ENCODE results near the gene ZNF358.
"Not testable (repeated sequence)": the region's sequence is repeated elsewhere in the genome, so short reads cannot be mapped to it uniquely, and the experiment has no call there.

Gene ZNF358

GRCh38 chr19:7521551-7522071, 5.7 kb downstream of the ZNF358 start:
- DNase-seq, result no peak

DNA sequence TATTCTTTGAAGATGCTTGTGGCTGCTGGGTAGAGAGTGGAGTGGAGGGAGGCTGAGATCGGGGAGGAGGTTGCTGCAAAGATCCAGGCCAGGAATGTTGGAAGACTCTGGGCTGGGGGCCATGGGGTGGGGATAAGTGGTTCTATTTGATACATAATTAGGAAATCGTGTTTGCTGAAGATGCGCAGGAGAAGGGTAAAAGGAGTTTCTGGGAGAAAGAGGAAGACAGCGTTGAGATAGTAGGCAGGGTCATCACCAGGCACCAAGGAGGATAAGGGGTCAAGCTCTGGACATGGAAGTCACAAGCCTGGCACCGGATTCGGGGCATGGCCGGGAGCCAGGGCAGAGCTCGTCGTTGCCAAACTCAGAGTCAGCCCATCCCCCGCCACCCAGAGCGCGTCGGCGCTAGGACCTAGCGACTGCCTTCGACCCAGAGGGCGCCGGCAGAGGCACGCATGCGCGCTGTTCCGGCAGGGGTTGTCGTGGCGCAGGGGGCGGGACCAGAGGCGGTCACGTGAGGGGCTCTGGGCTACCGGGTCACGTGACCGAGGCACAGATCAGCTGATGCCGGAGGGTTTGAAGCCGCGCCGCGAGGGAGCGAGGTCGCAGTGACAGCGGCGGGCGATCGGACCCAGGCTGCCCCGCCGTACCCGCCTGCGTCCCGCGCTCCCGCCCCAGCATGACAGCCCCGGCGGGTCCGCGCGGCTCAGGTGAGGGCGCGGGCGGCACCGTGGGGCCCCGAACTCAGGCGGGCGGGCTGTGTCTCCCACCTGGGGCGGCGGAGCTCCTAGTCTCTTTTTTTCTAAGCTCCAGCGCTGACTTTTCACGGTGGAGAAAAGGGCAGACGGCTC, 6.4 kb downstream of the ZNF358 start, which contains the start of gene MCOLN1:
Gene MCOLN1, plus strand, starts transcription at position 553 of the 851 bp plus-strand sequence. Its CDS starts 127 bp downstream, at position 680.
- peak; percentile 98 for DNase-seq

DNA sequence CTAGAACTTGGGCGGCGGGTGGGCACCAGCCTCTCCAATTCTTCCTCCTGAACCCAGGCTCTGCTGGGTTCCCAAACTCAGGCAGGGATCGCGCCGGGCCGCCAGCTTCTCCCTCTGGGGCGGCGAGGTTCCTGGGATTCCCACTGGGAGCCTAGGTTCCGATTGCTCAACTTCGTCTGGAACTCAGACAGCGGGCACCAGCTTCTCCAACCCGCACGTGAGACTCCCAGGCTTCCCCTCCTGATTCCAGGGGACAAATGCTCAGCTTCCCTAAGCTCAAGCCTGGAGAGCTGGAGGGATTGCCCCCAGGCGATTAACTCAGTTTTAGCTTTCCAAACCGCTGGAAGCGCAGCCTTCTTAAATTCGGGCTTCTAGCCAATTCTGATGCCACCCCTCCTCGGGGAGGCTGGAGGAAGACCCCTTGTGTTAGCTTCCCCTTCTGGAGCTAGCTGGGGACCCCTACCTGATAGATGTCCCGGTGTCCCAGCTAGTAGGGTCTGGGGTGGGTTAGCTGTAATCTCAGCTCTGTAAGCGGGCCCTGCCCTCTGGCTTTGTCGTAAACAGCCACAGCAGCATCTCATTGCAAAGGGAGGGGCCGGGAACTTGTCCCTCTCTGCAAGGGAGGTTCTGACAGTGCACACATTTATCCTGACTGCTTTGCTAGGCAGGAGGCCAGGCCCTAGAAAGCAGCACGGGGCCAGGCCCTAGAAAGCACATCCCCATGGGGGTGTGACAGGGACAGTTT, 7.2 kb downstream of the ZNF358 start:
- DNase-seq, result no peak

- no peak for DNase-seq
Measured at GRCh38 chr19:7524523-7524922, 8.6 kb downstream of the ZNF358 start.

DNA sequence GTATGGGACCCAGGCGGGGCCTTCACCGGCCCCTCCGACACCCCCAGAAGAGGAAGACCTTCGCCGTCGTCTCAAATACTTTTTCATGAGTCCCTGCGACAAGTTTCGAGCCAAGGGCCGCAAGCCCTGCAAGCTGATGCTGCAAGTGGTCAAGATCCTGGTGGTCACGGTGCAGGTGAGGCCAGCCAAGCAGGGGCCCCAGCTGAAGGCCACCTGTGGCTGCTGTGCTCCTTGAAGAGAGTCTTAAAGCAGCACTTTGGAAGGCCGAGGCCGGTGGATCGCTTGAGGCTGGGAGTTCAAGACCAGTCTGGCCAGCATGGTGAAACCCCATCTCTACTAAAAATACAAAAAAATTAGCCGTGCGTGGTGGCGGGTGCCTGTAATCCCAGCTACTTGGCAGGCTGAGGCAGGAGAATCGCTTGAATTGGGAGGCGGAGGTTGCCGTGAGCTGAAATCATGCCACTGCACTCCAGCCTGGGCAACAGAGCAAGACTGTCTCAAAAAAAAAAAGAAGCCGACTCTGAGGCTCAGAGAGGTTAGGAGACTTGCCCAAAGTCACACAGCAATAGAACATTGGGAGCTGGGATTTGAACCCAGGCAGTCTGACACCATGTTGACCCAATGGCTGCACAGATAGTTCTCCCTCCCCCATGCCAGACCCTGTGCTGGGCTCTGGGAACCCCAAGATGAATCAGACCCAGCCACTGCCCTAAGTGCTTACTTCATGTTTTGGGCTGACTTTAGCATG, 9.3 kb downstream of the ZNF358 start:
- DNase-seq, result no peak

GRCh38 chr19:7526059-7526929, 10.4 kb downstream of the ZNF358 start:
- DNase-seq, result no peak

- DNase-seq, result peak; percentile 10
Measured at GRCh38 chr19:7527516-7528191, 11.8 kb downstream of the ZNF358 start.

DNA sequence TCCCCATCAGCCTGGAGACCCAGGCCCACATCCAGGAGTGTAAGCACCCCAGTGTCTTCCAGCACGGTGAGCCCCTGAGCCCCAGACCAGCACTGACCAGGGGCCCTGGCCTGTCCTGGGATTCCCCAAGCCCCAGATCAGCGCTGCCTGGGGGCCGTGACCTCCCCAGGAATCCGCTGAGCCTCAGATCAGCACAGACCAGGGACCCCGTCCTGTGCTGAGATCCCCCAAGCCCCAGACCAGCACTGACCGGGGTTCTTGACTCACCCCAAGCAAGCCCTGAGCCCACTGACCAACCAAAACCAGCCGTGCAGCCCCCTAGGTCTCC, 12.3 kb downstream of the ZNF358 start:
- DNase-seq, result no peak

- no peak for DNase-seq
Measured at GRCh38 chr19:7528522-7529245, 12.8 kb downstream of the ZNF358 start.

DNA sequence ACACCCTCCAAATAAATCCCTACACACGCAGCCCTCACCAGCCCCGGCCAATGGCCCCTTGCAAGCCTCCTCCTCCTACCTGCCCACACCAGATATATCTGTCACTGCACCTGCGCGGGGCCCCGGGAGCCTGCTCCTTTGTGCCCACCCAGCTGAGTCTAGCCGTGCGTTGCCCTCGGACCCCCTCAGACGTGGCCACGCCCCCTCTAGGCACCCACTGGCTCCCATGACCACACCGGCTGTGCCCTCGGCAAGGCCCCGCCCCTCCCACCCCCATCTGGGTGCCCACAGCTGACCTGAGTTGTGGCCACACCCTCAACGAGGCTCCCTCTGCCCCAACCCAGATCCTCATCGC, 13.3 kb downstream of the ZNF358 start:
- DNase-seq, result no peak

DNA sequence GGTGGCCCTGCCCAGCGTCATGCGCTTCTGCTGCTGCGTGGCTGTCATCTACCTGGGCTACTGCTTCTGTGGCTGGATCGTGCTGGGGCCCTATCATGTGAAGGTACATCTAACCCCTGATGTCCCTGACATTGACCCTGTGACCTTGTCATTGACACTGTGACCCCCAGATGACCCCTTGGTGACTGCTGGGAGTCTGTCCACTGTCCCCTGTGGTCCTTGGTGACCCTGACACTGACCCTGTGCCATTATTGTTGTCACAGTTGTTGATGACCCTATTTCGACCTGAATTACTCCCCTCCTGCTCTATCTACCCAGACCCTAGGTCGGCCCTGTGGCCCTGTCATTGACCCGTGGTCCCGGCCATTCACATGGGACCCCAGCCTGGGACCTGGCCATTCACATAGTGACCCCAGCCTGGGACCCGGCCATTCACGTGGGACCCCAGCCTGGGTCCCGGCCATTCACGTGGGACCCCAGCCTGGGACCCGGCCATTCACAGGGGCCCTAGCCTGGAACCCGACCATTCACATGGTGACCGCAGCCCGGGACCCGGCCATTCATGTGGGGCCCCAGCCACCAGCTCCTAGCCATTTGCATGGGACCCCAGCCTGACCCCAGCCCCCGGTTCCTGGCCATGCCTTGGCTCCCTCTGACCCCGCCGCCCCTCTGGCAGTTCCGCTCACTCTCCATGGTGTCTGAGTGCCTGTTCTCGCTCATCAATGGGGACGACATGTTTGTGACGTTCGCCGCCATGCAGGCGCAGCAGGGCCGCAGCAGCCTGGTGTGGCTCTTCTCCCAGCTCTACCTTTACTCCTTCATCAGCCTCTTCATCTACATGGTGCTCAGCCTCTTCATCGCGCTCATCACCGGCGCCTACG, 13.9 kb downstream of the ZNF358 start:
- no peak for DNase-seq

DNA sequence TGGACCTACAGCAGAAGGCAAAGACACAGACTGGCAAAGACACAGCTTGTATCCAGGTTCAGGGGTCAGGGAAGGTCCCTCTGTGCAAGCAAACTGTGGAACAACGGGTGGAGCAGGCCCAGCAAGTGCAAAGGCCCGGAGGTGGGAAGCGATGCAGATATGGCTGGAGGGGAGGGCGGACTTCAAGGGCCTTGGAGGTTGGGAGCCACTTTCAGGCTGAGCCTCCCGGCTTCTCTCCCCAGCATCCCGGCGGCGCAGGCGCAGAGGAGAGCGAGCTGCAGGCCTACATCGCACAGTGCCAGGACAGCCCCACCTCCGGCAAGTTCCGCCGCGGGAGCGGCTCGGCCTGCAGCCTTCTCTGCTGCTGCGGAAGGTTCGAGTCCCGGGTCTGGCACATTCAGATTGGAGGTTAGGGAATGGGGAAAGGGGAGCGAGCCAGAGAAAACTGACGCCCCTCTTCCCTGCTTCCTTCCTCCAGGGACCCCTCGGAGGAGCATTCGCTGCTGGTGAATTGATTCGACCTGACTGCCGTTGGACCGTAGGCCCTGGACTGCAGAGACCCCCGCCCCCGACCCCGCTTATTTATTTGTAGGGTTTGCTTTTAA, 17.5 kb downstream of the ZNF358 start:
- DNase-seq, result peak; percentile 9

GRCh38 chr19:7533925-7534480, 18.1 kb downstream of the ZNF358 start:
- peak; percentile 92 for DNase-seq

GRCh38 chr19:7534531-7535046, 18.7 kb downstream of the ZNF358 start:
- peak; percentile 71 for DNase-seq

GRCh38 chr19:7535047-7535997, 19.4 kb downstream of the ZNF358 start, which contains the start of gene PNPLA6:
TSS of gene PNPLA6 (plus strand) at chr19:7535717. CDS start at chr19:7535789, 72 bp downstream.
- peak; percentile 95 for DNase-seq

DNA sequence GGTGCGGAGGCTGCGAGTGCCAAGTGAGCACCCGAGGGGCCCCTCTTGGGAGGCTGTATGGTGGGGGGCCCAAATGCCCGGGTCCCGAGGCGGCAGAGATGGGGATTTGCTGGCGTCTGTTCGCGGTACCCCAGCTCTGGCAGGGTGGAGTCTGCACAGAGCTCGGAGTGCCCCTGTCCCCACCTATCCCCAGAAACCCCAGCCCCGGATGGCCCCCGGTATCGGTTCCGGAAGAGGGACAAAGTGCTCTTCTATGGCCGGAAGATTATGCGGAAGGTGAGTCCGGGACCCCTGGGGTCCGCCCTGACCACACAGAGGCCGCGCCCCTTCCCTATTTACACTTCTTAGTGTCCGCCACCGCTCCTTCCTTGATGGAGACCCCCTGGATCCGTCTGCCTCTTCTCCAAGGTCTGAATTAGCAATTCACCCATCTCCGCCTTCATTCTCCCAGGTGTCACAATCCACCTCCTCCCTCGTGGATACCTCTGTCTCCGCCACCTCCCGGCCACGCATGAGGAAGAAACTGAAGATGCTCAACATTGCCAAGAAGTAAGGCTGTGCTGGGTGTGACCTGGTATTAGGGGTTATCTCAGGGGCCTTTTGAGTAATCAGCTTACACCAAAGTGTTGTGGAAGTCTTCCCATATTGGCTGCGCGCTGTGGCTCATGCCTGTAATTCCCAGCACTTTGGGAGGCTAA, 20.2 kb downstream of the ZNF358 start:
- no peak for DNase-seq

- DNase-seq, result not testable (repeated sequence)
Measured at GRCh38 chr19:7538990-7539389, 23.1 kb downstream of the ZNF358 start.

All from midbrain (tissue), 1 donor.